Cardiac muscle cell (in vitro differentiated cells and primary cell): ENCODE data around the gene EID3. TPM values are rescaled to one million over a fixed set of nuclear protein-coding genes. Genes with fewer than 3 reads are reported as not detected.
"Not testable (repeated sequence)": the region's sequence is repeated elsewhere in the genome, so short reads cannot be mapped to it uniquely, and the experiment has no call there.

Source experiments
- DNase-seq, 2 donors: peaks; one replicate each; pipeline versions ENCODE4 v3.0.0 to v3.0.0-alpha.2; 2010 to 2017; ENCODE audit warnings: low read depth in 1 of 2, low spot score in 1 of 2
- H3K27ac ChIP-seq: fragments of 200-600 bp; sonication (generic); 2 replicates; pipeline ENCODE4 v1.5.1; 2016
- H3K27me3 ChIP-seq: fragments of 200-600 bp; sonication (generic); 2 replicates; pipeline ENCODE4 v1.6.0; 2016; ENCODE audit warnings: control low read depth
- H3K36me3 ChIP-seq: fragments of 200-600 bp; sonication (generic); 2 replicates; pipeline ENCODE4 v1.5.1; 2016; ENCODE audit warnings: control low read depth
- H3K4me1 ChIP-seq: fragments of 200-600 bp; sonication (generic); 2 replicates; pipeline ENCODE4 v1.8.1; 2017; ENCODE audit warnings: low read depth, mild to moderate bottlenecking, mixed run types
- H3K4me3 ChIP-seq: fragments of 200-600 bp; sonication (generic); 2 replicates; pipeline ENCODE4 v1.5.1; 2016; ENCODE audit warnings: mild to moderate bottlenecking
- H3K9me3 ChIP-seq: fragments of 200-600 bp; sonication (generic); 2 replicates; pipeline ENCODE4 v1.5.1; 2017; ENCODE audit warnings: low read depth, mild to moderate bottlenecking, control low read depth
- CTCF ChIP-seq: IDR thresholded peaks from 2 replicates; pipeline ENCODE4 v1.5.1; 2012; ENCODE audit warnings: low read depth, mild to moderate bottlenecking, low read length
- polyA plus RNA-seq: library from polyadenylated mRNA; unstranded; fragments of >200 nt; fragmentation: Nextera tagmentation; extraction: Ambion mirVana; gene quantifications from 2 replicates; pipeline ENCODE4 v1.2.1, GENCODE V29; 2016
- total RNA-seq: library from RNA; depleted of rRNA; stranded (reverse); fragments of >200 nt; gene quantifications from 2 replicates; pipeline ENCODE4 v1.2.3, GENCODE V29; 2016

EID3 gene
- 1.8 and 3.3 TPM in 2 replicates for total RNA-seq
- 2.7 and 3.0 TPM in 2 replicates for polyA plus RNA-seq

GRCh38 chr12:104303538-104304151 is at the start of gene EID3:
TSS of gene EID3 (plus strand) at chr12:104303739. CDS start at chr12:104303935, 196 bp downstream.
- Histone ChIP-seq H3K4me3 (no peak within 1 kb of the TSS), H3K27ac (no peak within 1 kb of the TSS), H3K4me1 (no peaks in the 10 kb centered on the region), H3K36me3 (no peaks in the 10 kb centered on the region), H3K27me3 (no peaks in the 10 kb centered on the region), H3K9me3 (no peaks in the 10 kb centered on the region)
- peak; percentile 73 to 89 for DNase-seq
- no peak for TF ChIP-seq CTCF

GRCh38 chr12:104257913-104258472 is 45.5 kb upstream of the EID3 start:
- no peak for TF ChIP-seq CTCF
- Histone ChIP-seq H3K27me3 (no peaks in the 10 kb centered on the region), H3K36me3 (no peaks in the 10 kb centered on the region), H3K9me3 (no peaks in the 10 kb centered on the region), H3K4me1 (no peaks in the 10 kb centered on the region), H3K4me3 (no peak overlapping the region), H3K27ac (no peak overlapping the region)
- DNase-seq = no peak

- no peak overlapping the region for H3K4me3 ChIP-seq
- no peaks in the 10 kb centered on the region for H3K27me3 ChIP-seq
- DNase-seq = peak in 1 of 2 donors; percentile 30
- no peaks in the 10 kb centered on the region for H3K36me3 ChIP-seq
- no peaks in the 10 kb centered on the region for H3K4me1 ChIP-seq
- TF ChIP-seq CTCF = no peak
- H3K27ac ChIP-seq = no peak overlapping the region
- no peaks in the 10 kb centered on the region for H3K9me3 ChIP-seq
These were observed 45.0 kb upstream of the EID3 start for GRCh38 chr12:104258476-104259067.

- no peak for TF ChIP-seq CTCF
- DNase-seq = no peak
- no peaks in the 10 kb centered on the region for H3K9me3 ChIP-seq
- H3K27me3 ChIP-seq = no peaks in the 10 kb centered on the region
- no peak overlapping the region for H3K27ac ChIP-seq
- no peaks in the 10 kb centered on the region for H3K36me3 ChIP-seq
- no peaks in the 10 kb centered on the region for H3K4me1 ChIP-seq
- no peak overlapping the region for H3K4me3 ChIP-seq
These were observed 40.5 kb upstream of the EID3 start for GRCh38 chr12:104263026-104263425.

- H3K36me3 ChIP-seq = no peaks in the 10 kb centered on the region
- no peak for TF ChIP-seq CTCF
- no peaks in the 10 kb centered on the region for H3K4me1 ChIP-seq
- no peak overlapping the region for H3K27ac ChIP-seq
- no peaks in the 10 kb centered on the region for H3K9me3 ChIP-seq
- peak in 1 of 2 donors; percentile 51 for DNase-seq
- H3K27me3 ChIP-seq = no peaks in the 10 kb centered on the region
- no peak overlapping the region for H3K4me3 ChIP-seq
These were observed 39.8 kb upstream of the EID3 start for GRCh38 chr12:104263580-104264358.

GRCh38 chr12:104265436-104265835 is 38.1 kb upstream of the EID3 start:
- H3K4me1 ChIP-seq, DNase-seq, H3K36me3 ChIP-seq, H3K4me3 ChIP-seq, H3K27me3 ChIP-seq, H3K9me3 ChIP-seq, H3K27ac ChIP-seq: not testable (repeated sequence)
